Measurements from ENCODE around the gene PRTFDC1.

GRCh38 chr10:24858288-24859270, 93.8 kb downstream of the PRTFDC1 start:
- TF ChIP-seq CTCF (IDR thresholded peaks at IDR 0.05; ENCODE audit: insufficient read depth, low read length, poor library complexity, severe bottlenecking) (no peak), EZH2phosphoT487 (conservative IDR thresholded peaks at IDR 0.05; ENCODE audit: low read length) (no peak)
